K562 (cell line): ENCODE results near the gene DDOST. TPM values are rescaled to one million over a fixed set of nuclear protein-coding genes. Genes with fewer than 3 reads are reported as not detected.

Experiments
- ATAC-seq: fragments of 200-7000 bp; cut with Tn5 transposase; 3 replicates; pipeline ENCODE4 v1.9.1; 2020; ENCODE audit warnings: moderate library complexity
- BruUV-seq: library from RNA; stranded (reverse); fragments of 400-500 nt; replicated peaks from 2 replicates; lab custom pipeline; 2021; lab: Mats Ljungman, UMichigan
- CTCF ChIA-PET: fragments of 300-600 bp; formaldehyde crosslinking; extraction: SDS; loops from one replicate; lab custom pipeline; 2021; ENCODE audit warnings: low intra/inter-chr PET ratio; lab: Yijun Ruan, JAX
- POLR2A ChIA-PET: fragments of 300-600, 350-650 bp; sonication (Branson Sonifier 250); formaldehyde crosslinking; extraction: SDS; loops from one replicate; lab custom pipeline; 2021; ENCODE audit warnings: antibody characterized with exemption, inconsistent platforms; lab: Yijun Ruan, JAX
- DNase-seq, 4 experiments: peaks; one replicate each; pipeline versions ENCODE4 v3.0.0 to v3.0.0-alpha.2; 2011 to 2018; ENCODE audit warnings: low spot score in 3 of 4, mixed read lengths in 3 of 4; ENCODE audit errors: extremely low read depth in 1 of 4
- FAIRE-seq: peaks from 2 replicates; lab custom pipeline; 2011; peaks lifted over from hg19 to GRCh38; lab: Jason Lieb, UNC
- H2AFZ ChIP-seq: 2 replicates; pipeline ENCODE4 v1.6.0; 2011; ENCODE audit warnings: low read depth, low read length, control low read depth, inconsistent platforms
- H3K27ac ChIP-seq: fragments of 200-600 bp; 3 replicates; pipeline ENCODE4 v1.8.0; 2011; ENCODE audit warnings: low read depth, mild to moderate bottlenecking, control low read depth, inconsistent platforms, low read length, moderate library complexity, mixed read lengths; ENCODE audit errors: extremely low read depth
- H3K27me3 ChIP-seq, 2 experiments: fragments of 300-600 bp in 1 of 2; 2 replicates in 1 of 2; 3 replicates in 1 of 2; pipeline versions ENCODE4 v1.6.0 to v1.8.0; 2011; ENCODE audit warnings: inconsistent platforms in 2 of 2, low read length in 2 of 2, mild to moderate bottlenecking in 1 of 2, mixed read lengths in 1 of 2, moderate library complexity in 1 of 2; ENCODE audit not compliant: control insufficient read depth in 2 of 2, insufficient read depth in 2 of 2
- H3K36me3 ChIP-seq: fragments of 300-600 bp; 3 replicates; pipeline ENCODE4 v1.8.0; 2011; ENCODE audit warnings: mild to moderate bottlenecking, low read length, inconsistent platforms; ENCODE audit not compliant: control insufficient read depth, insufficient read depth
- H3K4me1 ChIP-seq, 2 experiments: fragments of 200-600 bp in 1 of 2; replicated peaks in 1 of 2; 2 replicates in 1 of 2; 3 replicates in 1 of 2; pipeline versions ENCODE4 v1.5.1 to v1.8.0; 2011; ENCODE audit warnings: inconsistent platforms in 2 of 2, low read length in 2 of 2, mild to moderate bottlenecking in 1 of 2, mixed read lengths in 1 of 2, moderate library complexity in 1 of 2; ENCODE audit not compliant: control insufficient read depth in 2 of 2, insufficient read depth in 2 of 2
- H3K4me2 ChIP-seq: 2 replicates; pipeline ENCODE4 v1.6.1; 2011; ENCODE audit warnings: low read length, control low read depth, inconsistent platforms, mixed read lengths; ENCODE audit not compliant: insufficient read depth
- H3K4me3 ChIP-seq: fragments of 200-600 bp; sonication (generic), shearing (Covaris generic); 2 replicates; pipeline ENCODE4 v1.5.1; 2016; ENCODE audit warnings: control low read depth, inconsistent platforms
- H3K79me2 ChIP-seq: fragments of 200-600 bp; 3 replicates; pipeline ENCODE4 v1.8.0; 2011; ENCODE audit warnings: low read length, inconsistent platforms; ENCODE audit not compliant: control insufficient read depth, insufficient read depth
- H3K9ac ChIP-seq, 2 experiments: 2 replicates each; pipeline versions ENCODE4 v1.6.0 to v1.6.1; 2011; ENCODE audit warnings: low read depth in 2 of 2, low read length in 2 of 2, control low read depth in 1 of 2, inconsistent platforms in 1 of 2, mild to moderate bottlenecking in 1 of 2, mixed read lengths in 1 of 2; ENCODE audit not compliant: insufficient read depth in 1 of 2
- H3K9me1 ChIP-seq: one replicate; pipeline ENCODE4 v1.6.0; 2011; ENCODE audit warnings: inconsistent platforms, mild to moderate bottlenecking, low read length, moderate library complexity; ENCODE audit not compliant: control insufficient read depth, insufficient read depth
- H3K9me3 ChIP-seq: replicated peaks from 2 replicates; pipeline ENCODE4 v1.5.1; 2011; ENCODE audit warnings: low read depth, low read length, inconsistent platforms; ENCODE audit not compliant: control insufficient read depth, insufficient read depth
- H4K20me1 ChIP-seq: replicated peaks from 2 replicates; pipeline ENCODE4 v1.6.1; 2011; ENCODE audit warnings: low read length, inconsistent platforms, mixed read lengths; ENCODE audit not compliant: control insufficient read depth, insufficient read depth
- CCAR2 ChIP-seq: fragments of 200-400 bp; formaldehyde crosslinking; IDR thresholded peaks from 2 replicates; pipeline ENCODE4 v1.6.1; 2017; ENCODE audit warnings: mild to moderate bottlenecking, low read depth, low read length
- NBN ChIP-seq: fragments of 450-650 bp; IDR thresholded peaks from 2 replicates; pipeline ENCODE4 v1.6.1; 2016; ENCODE audit warnings: low read depth, mild to moderate bottlenecking
- SPI1 ChIP-seq: IDR thresholded peaks from 2 replicates; pipeline ENCODE4 v1.6.1; 2011; ENCODE audit warnings: low read depth, low read length, control low read depth, borderline replicate concordance
- ZNF318 ChIP-seq, 2 experiments: fragments of 450-650 bp; IDR thresholded peaks; 2 replicates each; pipeline ENCODE4 v1.6.1; 2016; ENCODE audit warnings: mild to moderate bottlenecking in 2 of 2, borderline replicate concordance in 1 of 2, low read depth in 1 of 2, moderate library complexity in 1 of 2
- WGBS: fragments of 100-300 bp; shearing (Covaris generic); methylation state at CpG from one replicate; pipeline ENCODE4 v1.1.6; 2016; ENCODE audit warnings: low coverage, mixed read lengths; ENCODE audit not compliant: insufficient coverage; ENCODE audit errors: missing lambda C conversion rate; 5-methylcytosine and 5-hydroxymethylcytosine counted together
- in situ Hi-C: fragments of 300-500 bp; cut with MboI; formaldehyde crosslinking; loops from 4 replicates; pipeline ENCODE4 v1.15.0; 2018; ENCODE audit warnings: inconsistent platforms, mixed read lengths
- intact Hi-C: fragments of 100-400 bp; cut with micrococcal nuclease; formaldehyde crosslinking; loops from 2 replicates; pipeline ENCODE4 v1.14.2; 2022
- polyA plus RNA-seq, 8 experiments: library from polyadenylated mRNA; depleted of rRNA in 4 of 8; stranded (reverse) in 5 of 8; unstranded in 3 of 8; fragments of >200 nt; fragmentation: Nextera tagmentation in 2 of 8; fragmentation: Illumina TruSeq in 1 of 8; extraction: Ambion mirVana in 2 of 8; extraction: Trizol in 1 of 8; gene quantifications; 2 replicates each; pipeline versions ENCODE4 v1.2.1 to v1.2.3, GENCODE V29; 2011 to 2014; ENCODE audit warnings: inconsistent platforms in 1 of 8, missing spikeins in 1 of 8
- total RNA-seq, 7 experiments: library from RNA; depleted of rRNA in 6 of 7; stranded (reverse); fragments of >200 nt in 6 of 7; fragmentation: Illumina TruSeq in 2 of 7; extraction: Trizol in 2 of 7; gene quantifications; 2 replicates each; pipeline versions ENCODE4 v1.2.1 to v1.2.3, GENCODE V29; 2011 to 2021; ENCODE audit warnings: low replicate concordance in 1 of 7

Gene DDOST
- total and polyA plus RNA-seq, 9 of the 15 experiments (the other 6 are each of a cell fraction or from before 2014, with no cell fraction given): 173 to 306 (median 222) TPM

GRCh38 chr1:20660363-20660762 lies 806 bp downstream of the DDOST start:
- Histone ChIP-seq H3K9ac (peak overlapping the region; percentile 82 to 93), H3K4me2 (peak overlapping the region; percentile 96), H2AFZ (peak overlapping the region; percentile 89; the same call in 1 of the 2 replicates), H3K36me3 (peaks cover 49% of the 10 kb centered on the region), H3K9me1 (no peaks in the 10 kb centered on the region), H3K4me1 (peaks cover 15 to 26% of the 10 kb centered on the region in 2 experiments; a peak in 3 of 5 replicates), H3K9me3 (no peaks in the 10 kb centered on the region), H3K4me3 (peak overlapping the region; percentile 84), H4K20me1 (peaks cover 5% of the 10 kb centered on the region), H3K79me2 (peaks cover 53% of the 10 kb centered on the region), H3K27ac (peak overlapping the region; percentile 53), H3K27me3 (no peaks in the 10 kb centered on the region)
- TF ChIP-seq ZNF318 (IDR thresholded peaks at IDR 0.05; ENCODE audit: borderline replicate concordance in 1 of 2, low read depth in 1 of 2): no peak
- no peak for TF ChIP-seq NBN
- peak; percentile 60; the same call in 1 of the 2 replicates for TF ChIP-seq SPI1
- no peak for TF ChIP-seq CCAR2
- no TSS peak for BruUV-seq
- ATAC-seq (no peak), FAIRE-seq (no peak), DNase-seq (peak in 1 of 4 experiments; percentile 27)
- POLR2A ChIA-PET: interaction anchor here (1.9 to 2.5 kb wide), 2 partner anchors 11 to 15 kb away, joined by 5 to 29 read pairs; no protein-coding TSS in a partner anchor
- in situ Hi-C loops: no loop called here
- CTCF ChIA-PET: no interaction called here
- intact Hi-C loops: no loop called here
- 0% methylated on average over 3 of the region's 3 CpGs for WGBS
